ENCODE measurements around the gene RNF151.
A peak's percentile ranks its signal among the peaks of the same experiment; 100 is the strongest.

Gene RNF151

DNA sequence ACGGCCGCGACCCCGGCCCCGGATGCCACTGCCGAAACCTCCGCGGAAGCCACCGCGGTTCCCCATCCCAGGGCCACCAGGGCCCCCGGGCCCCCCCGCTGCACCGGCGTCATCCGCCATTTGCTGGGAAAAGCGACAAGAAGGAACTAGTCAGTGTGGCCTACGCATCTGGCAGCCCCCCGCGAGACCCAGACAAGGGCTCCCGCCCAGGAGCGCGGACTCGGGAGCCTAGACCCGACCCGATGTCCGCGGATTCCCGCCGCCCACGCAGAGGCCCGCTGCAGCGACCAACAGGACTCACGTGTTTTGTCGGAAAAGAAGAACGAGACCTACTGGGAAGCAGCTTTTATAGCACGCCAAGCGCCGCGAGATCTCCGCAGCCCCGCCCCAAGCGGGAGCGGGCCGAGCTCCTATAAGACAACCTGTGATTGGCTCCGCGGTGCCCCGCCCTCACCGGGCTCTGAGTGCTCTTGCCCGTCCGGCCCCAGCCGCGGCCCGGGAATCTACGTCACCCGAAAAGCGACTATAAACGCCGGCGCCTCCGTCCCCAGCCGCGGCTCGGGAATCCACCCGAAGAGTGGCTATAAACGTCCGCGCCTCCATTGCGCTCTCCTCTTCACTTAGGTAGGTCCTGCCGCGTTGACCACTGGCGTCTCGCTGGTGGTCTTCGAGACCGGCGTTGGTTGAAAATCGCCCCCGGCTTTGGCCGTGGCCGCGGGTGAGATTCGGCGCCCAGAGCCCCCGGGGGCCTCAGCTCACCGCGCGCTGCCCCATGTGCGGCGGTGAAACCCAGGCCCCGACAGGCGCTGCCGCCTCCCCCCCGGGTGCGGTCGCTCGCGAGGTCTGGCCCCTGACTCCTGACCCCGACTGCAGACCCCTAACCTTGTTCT, 1.9 kb upstream of the RNF151 start, which contains the start of gene RPS2:
RPS2 (minus strand) TSS at position 321 of the 890 bp plus-strand sequence; CDS start at position 120, 201 bp downstream.
- peak within 1 kb of the TSS; percentile 97 for H3K4me3 ChIP-seq (ENCODE audit: low read depth, low read length)
- TF ChIP-seq MAX (IDR thresholded peaks at IDR 0.05; ENCODE audit: low read depth, low read length) (peak; percentile 88), MYC (IDR thresholded peaks at IDR 0.05; ENCODE audit: low read depth, low read length) (peak; percentile 95), CTCF (IDR thresholded peaks at IDR 0.05; ENCODE audit: low read depth, low read length) (no peak), POLR2A (IDR thresholded peaks at IDR 0.05; ENCODE audit: extremely low read depth, insufficient read length) (peak; percentile 99)
- peak; percentile 98 for DNase-seq (ENCODE audit: low read depth)

DNA sequence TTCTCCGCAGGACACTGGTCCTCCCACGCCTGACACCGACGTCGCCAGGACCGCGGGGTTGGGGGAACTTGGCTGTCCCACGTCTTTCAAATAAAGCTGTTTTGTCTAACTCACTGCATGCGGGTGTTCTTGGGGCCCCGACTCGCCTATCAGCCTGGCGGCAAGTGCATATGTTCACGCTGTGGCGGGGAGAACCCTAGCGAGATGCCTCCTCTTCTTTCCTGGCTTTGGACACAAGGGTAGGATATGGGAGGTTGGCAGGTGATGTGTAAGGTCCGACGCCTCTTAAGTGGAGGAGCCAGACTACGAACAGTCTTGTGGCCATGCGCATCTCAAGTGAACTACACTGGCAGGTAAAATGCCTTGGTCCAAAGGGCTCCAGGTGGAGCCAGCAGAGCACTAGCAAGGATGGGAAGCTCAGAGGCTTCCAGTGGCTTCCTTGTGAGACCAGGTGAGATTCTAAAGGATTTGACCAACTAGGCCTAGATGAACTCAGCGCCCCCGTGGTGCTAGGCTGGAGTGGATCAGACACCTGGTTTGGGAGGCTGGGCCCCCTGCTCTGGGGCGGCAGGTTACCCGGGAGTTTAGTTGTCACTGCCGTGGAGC, 1.2 kb upstream of the RNF151 start:
- H3K4me3 ChIP-seq (ENCODE audit: low read depth, low read length): peak overlapping the region; percentile 97
- TF ChIP-seq MAX (IDR thresholded peaks at IDR 0.05; ENCODE audit: low read depth, low read length) (no peak), POLR2A (IDR thresholded peaks at IDR 0.05; ENCODE audit: extremely low read depth, insufficient read length) (no peak), MYC (IDR thresholded peaks at IDR 0.05; ENCODE audit: low read depth, low read length) (no peak), CTCF (IDR thresholded peaks at IDR 0.05; ENCODE audit: low read depth, low read length) (no peak)
- no peak for DNase-seq (ENCODE audit: low read depth)

- DNase-seq (ENCODE audit: low read depth): no peak
- no peak overlapping the region for H3K4me3 ChIP-seq (ENCODE audit: low read depth, low read length)
- TF ChIP-seq CTCF (IDR thresholded peaks at IDR 0.05; ENCODE audit: low read depth, low read length) (no peak), POLR2A (IDR thresholded peaks at IDR 0.05; ENCODE audit: extremely low read depth, insufficient read length) (no peak), MAX (IDR thresholded peaks at IDR 0.05; ENCODE audit: low read depth, low read length) (no peak), MYC (IDR thresholded peaks at IDR 0.05; ENCODE audit: low read depth, low read length) (no peak)
Measured at GRCh38 chr16:1968146-1968953, 1.7 kb downstream of the RNF151 start.

DNA sequence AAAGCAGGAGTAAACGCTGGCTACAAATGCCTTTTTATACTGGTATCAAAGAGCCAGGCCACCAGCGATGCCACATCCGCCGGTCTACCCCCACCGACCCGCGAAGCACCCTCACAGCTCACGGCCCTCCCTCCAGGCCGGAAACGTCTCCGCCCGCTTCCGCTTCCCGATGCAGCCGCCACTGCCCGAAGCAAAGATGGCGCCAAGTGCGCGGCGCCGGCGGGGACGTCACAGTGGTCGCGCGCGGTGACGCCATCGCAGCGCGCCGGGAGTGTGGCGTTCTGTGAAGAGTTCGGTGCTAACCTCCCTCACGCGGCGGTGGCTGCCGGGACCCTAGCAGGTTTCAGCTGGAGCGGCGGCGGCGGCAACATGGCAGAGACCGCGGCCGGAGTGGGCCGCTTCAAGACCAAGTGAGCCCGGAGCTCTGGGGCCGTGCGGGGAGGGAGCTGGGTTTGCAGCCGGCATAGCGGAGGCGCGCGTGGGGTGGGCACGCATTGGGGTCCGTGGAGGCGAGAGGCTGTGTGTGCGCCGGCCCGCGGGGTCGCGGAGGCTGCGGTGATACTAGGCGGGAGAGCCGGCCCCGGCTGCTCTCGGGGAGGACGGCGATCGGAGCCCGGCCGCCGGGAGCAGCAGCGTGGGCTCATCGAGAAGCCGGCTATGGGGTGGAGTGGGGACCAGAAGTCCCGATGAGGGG, 5.3 kb downstream of the RNF151 start, which contains the start of gene TBL3:
TBL3 (plus strand) TSS at position 258 of the 694 bp plus-strand sequence; CDS start at position 370, 112 bp downstream.
- H3K4me3 ChIP-seq (ENCODE audit: low read depth, low read length): peak within 1 kb of the TSS; percentile 79
- peak; percentile 97 for DNase-seq (ENCODE audit: low read depth)
- TF ChIP-seq MAX (IDR thresholded peaks at IDR 0.05; ENCODE audit: low read depth, low read length) (peak; percentile 67), MYC (IDR thresholded peaks at IDR 0.05; ENCODE audit: low read depth, low read length) (peak; percentile 84), POLR2A (IDR thresholded peaks at IDR 0.05; ENCODE audit: extremely low read depth, insufficient read length) (peak; percentile 94), CTCF (IDR thresholded peaks at IDR 0.05; ENCODE audit: low read depth, low read length) (no peak)

DNA sequence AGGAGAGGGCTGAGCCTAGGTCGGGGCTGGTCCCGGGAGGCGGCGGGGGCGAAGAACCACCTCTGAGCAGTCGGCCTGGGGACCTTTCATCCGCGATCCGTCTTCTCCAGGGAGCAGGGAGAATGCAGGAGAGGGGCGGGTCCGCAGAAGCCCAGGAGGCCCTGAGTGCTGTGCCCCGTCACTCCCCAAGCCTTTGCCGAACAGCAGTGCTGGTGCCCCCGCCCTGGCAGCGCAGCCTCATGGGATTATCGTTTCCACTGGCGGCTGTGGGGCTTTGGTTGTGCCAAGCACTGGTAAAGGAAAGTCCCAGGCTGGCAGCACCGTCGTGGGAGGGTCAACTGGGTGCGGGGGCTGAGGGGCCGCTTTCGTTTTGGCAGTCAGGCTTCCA, 5.8 kb downstream of the RNF151 start:
- no peak for TF ChIP-seq MYC (IDR thresholded peaks at IDR 0.05; ENCODE audit: low read depth, low read length)
- no peak for TF ChIP-seq MAX (IDR thresholded peaks at IDR 0.05; ENCODE audit: low read depth, low read length)
- peak; percentile 45 for DNase-seq (ENCODE audit: low read depth)
- H3K4me3 ChIP-seq (ENCODE audit: low read depth, low read length): peak overlapping the region; percentile 79
